ENCODE measurements around the gene MEGF11.

GRCh38 chr15:66241087-66241907 is 12.3 kb downstream of the MEGF11 start:
- TF ChIP-seq CTCF (IDR thresholded peaks at IDR 0.05; ENCODE audit: insufficient read depth, low read length, poor library complexity, severe bottlenecking) (no peak), EZH2phosphoT487 (conservative IDR thresholded peaks at IDR 0.05; ENCODE audit: low read length) (no peak)
